Measurements from ENCODE around the gene RAB17.

DNA sequence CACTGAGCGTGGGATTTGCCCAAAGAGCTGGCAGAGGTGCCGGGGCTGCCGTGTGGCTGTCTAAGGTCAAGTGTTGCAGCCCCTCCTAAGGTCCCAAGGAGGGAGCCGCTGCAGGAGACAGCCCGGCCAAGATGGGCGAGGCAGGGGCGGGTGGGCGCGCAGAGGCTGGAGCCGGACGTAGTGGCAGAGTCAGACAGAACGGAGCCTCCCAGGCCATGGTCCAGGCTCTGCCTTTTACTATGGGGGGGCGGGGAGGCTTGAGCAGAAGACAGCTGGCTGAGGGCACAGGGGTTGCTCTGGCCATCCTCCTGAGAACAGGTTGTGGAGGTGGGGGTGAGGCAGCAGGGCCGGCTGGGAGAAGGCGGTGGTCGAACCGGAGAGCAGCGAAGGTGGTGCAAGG, 51.6 kb downstream of the RAB17 start:
- TF ChIP-seq POLR2A (IDR thresholded peaks at IDR 0.05) (no peak), POLR2AphosphoS5 (IDR thresholded peaks at IDR 0.05) (no peak)
- TF ChIP-seq, protein P1, sequence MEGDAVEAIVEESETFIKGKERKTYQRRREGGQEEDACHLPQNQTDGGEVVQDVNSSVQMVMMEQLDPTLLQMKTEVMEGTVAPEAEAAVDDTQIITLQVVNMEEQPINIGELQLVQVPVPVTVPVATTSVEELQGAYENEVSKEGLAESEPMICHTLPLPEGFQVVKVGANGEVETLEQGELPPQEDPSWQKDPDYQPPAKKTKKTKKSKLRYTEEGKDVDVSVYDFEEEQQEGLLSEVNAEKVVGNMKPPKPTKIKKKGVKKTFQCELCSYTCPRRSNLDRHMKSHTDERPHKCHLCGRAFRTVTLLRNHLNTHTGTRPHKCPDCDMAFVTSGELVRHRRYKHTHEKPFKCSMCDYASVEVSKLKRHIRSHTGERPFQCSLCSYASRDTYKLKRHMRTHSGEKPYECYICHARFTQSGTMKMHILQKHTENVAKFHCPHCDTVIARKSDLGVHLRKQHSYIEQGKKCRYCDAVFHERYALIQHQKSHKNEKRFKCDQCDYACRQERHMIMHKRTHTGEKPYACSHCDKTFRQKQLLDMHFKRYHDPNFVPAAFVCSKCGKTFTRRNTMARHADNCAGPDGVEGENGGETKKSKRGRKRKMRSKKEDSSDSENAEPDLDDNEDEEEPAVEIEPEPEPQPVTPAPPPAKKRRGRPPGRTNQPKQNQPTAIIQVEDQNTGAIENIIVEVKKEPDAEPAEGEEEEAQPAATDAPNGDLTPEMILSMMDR (IDR thresholded peaks at IDR 0.05), result no peak

Data from prostate gland (tissue), 2 donors.